Measurements from ENCODE around the gene SERPING1. TPM values are rescaled to one million over a fixed set of nuclear protein-coding genes. Genes with fewer than 3 reads are reported as not detected.

The SERPING1 gene
- total and polyA plus RNA-seq, 2 donors (not counting 3 experiments of a cell fraction or from before 2014, with no cell fraction given), result 0.30 TPM; not detected in 1

DNA sequence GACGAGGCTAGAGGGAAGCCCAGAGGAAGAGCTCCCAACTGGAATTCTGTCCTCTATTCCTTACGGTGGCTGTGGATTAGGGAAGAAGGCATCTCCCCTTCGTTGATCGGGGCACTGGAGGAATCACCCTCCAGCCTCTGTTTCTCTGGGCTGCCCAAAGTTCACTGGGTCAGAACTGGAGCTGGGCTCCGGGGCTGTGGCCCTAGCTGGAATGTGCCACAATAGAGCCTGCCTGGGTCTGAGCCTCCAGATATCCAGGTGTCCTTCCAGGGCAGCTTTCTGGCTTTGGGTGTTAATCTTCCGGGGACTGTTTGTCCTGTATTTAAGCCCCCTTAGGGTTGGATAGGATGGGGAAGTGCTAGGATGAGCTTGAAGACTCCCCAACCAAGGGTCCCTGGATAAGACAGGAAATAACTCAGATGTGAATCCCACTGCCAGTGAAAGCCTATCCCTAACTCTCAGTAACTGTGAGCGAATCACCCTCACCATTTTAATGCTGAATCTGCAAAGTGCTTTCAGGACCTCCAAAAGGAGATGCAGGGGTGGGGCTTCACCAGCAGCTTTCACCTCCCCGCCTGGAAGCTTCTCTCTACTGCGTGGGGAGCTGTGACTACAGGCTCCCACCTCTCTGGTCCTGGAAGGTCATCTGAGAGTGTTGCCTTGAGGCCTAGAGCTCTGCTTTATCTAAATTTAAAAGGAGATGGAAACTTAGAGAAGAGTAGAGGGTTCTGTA lies 42.7 kb downstream of the SERPING1 start:
- no peaks in the 10 kb centered on the region for H3K36me3 ChIP-seq (ENCODE audit: control insufficient read depth in 2 of 2, extremely low read depth in 1 of 2, insufficient read depth in 2 of 2, low read length in 2 of 2)
- TSS peak; percentile 8 for BruUV-seq (replicated peaks)
- peaks cover 24% of the 10 kb centered on the region for H3K4me1 ChIP-seq (ENCODE audit: control insufficient read depth, extremely low read depth, insufficient read depth, low read length)
- no peak overlapping the region for H3K27ac ChIP-seq (ENCODE audit: insufficient read depth, low read depth, low read length)
- peak overlapping the region in 2 of 3 experiments; percentile 55 to 87 for H3K4me3 ChIP-seq (replicated peaks in 1 of 3; ENCODE audit: insufficient read depth in 1 of 3, low read depth in 1 of 3, low read length in 3 of 3)
- H2AFZ ChIP-seq (ENCODE audit: low read depth, low read length), result no peak overlapping the region
- intact Hi-C loops (cut with micrococcal nuclease) (no loop called here), dilution Hi-C loops (cut with MboI; ENCODE audit: extremely low pct_ligation_motif_present, low sequenced_read_pairs) (no loop called here)
- H3K4me2 ChIP-seq (ENCODE audit: insufficient read depth, low read length), result peak overlapping the region; percentile 92
- no peak for DNase-seq (ENCODE audit: low read depth, low spot score)
- peaks cover 18% of the 10 kb centered on the region for H3K79me2 ChIP-seq (ENCODE audit: control insufficient read depth, insufficient read depth, low read length)
- FAIRE-seq, result no peak
- no peaks in the 10 kb centered on the region for H4K20me1 ChIP-seq (replicated peaks; ENCODE audit: control insufficient read depth, extremely low read depth, insufficient read depth, low read length)
- TF ChIP-seq, protein P1, sequence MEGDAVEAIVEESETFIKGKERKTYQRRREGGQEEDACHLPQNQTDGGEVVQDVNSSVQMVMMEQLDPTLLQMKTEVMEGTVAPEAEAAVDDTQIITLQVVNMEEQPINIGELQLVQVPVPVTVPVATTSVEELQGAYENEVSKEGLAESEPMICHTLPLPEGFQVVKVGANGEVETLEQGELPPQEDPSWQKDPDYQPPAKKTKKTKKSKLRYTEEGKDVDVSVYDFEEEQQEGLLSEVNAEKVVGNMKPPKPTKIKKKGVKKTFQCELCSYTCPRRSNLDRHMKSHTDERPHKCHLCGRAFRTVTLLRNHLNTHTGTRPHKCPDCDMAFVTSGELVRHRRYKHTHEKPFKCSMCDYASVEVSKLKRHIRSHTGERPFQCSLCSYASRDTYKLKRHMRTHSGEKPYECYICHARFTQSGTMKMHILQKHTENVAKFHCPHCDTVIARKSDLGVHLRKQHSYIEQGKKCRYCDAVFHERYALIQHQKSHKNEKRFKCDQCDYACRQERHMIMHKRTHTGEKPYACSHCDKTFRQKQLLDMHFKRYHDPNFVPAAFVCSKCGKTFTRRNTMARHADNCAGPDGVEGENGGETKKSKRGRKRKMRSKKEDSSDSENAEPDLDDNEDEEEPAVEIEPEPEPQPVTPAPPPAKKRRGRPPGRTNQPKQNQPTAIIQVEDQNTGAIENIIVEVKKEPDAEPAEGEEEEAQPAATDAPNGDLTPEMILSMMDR (IDR thresholded peaks at IDR 0.05; ENCODE audit: extremely low read depth in 1 of 2, insufficient read depth in 1 of 2, low read depth in 1 of 2, low read length in 2 of 2), result no peak
- TF ChIP-seq FOS (IDR thresholded peaks at IDR 0.05; ENCODE audit: borderline replicate concordance, insufficient read depth, low read length) (no peak), GATA2 (IDR thresholded peaks at IDR 0.05; ENCODE audit: insufficient read depth, insufficient read length, low read depth, low read length) (no peak), EZH2 (IDR thresholded peaks at IDR 0.05; ENCODE audit: borderline replicate concordance, low read depth, low read length, severe bottlenecking) (no peak)
- H3K9ac ChIP-seq (replicated peaks; ENCODE audit: extremely low read depth, insufficient read depth, low read length), result no peak overlapping the region
- H3K27me3 ChIP-seq (ENCODE audit: control insufficient read depth in 2 of 2, insufficient read depth in 2 of 2, low read length in 2 of 2), result peaks cover 0 to 1% of the 10 kb centered on the region in 2 experiments
- ChIA-PET POLR2A (interaction anchor here (1.4 to 1.5 kb wide), 2 partner anchors 72 to 109 kb away, joined by 3 to 4 read pairs; partner anchors contain the start of genes TIMM10 and UBE2L6), CTCF (interaction anchor here (0.7 to 4.2 kb wide), 23 partner anchors 12 to 1496 kb away, joined by 3 to 154 read pairs (median 4); partner anchors contain the start of genes RTN4RL2, SMTNL1, TIMM10 and UBE2L6)
- H3K9me1 ChIP-seq (replicated peaks; ENCODE audit: control insufficient read depth, extremely low read depth, insufficient read depth, low read length), result no peaks in the 10 kb centered on the region
- H3K9me3 ChIP-seq (replicated peaks; ENCODE audit: control insufficient read depth, insufficient read depth, low read length), result no peaks in the 10 kb centered on the region

Data from endothelial cell of umbilical vein (primary cell).